H9 (cell line): ENCODE measurements around the gene DUS2. TPM values are rescaled to one million over a fixed set of nuclear protein-coding genes. Genes with fewer than 3 reads are reported as not detected.
"Not testable (repeated sequence)": the region's sequence is repeated elsewhere in the genome, so short reads cannot be mapped to it uniquely, and the experiment has no call there.

Source experiments
- DNase-seq: peaks from one replicate; pipeline ENCODE4 v3.0.0-alpha.2; 2017
- H2AFZ ChIP-seq: one replicate; pipeline ENCODE4 v1.6.1; 2013; ENCODE audit warnings: mild to moderate bottlenecking, low read length, control low read depth, moderate library complexity
- H2AK5ac ChIP-seq: 2 replicates; pipeline ENCODE4 v1.6.1; 2013; ENCODE audit warnings: low read length, control low read depth, mixed read lengths; ENCODE audit not compliant: insufficient read length
- H2BK120ac ChIP-seq: one replicate; pipeline ENCODE4 v1.6.1; 2013; ENCODE audit warnings: low read depth, mild to moderate bottlenecking, low read length, control low read depth, inconsistent platforms; ENCODE audit not compliant: poor library complexity, severe bottlenecking
- H2BK12ac ChIP-seq: 2 replicates; pipeline ENCODE4 v1.6.1; 2013; ENCODE audit warnings: low read length, control low read depth, mixed read lengths, low read depth; ENCODE audit not compliant: insufficient read length
- H2BK15ac ChIP-seq: 2 replicates; pipeline ENCODE4 v1.6.1; 2013; ENCODE audit warnings: low read depth, low read length, control low read depth
- H2BK20ac ChIP-seq: one replicate; pipeline ENCODE4 v1.6.1; 2013; ENCODE audit warnings: low read depth, mild to moderate bottlenecking, low read length, control low read depth, inconsistent platforms; ENCODE audit not compliant: poor library complexity, severe bottlenecking
- H2BK5ac ChIP-seq: 2 replicates; pipeline ENCODE4 v1.6.1; 2013; ENCODE audit warnings: low read length, control low read depth, mixed read lengths; ENCODE audit not compliant: insufficient read length
- H3K14ac ChIP-seq: 2 replicates; pipeline ENCODE4 v1.6.1; 2013; ENCODE audit warnings: low read length, control low read depth; ENCODE audit not compliant: insufficient read depth
- H3K18ac ChIP-seq: 2 replicates; pipeline ENCODE4 v1.6.1; 2013; ENCODE audit warnings: low read depth, mild to moderate bottlenecking, mixed read lengths, low read length, control low read depth; ENCODE audit not compliant: insufficient read length
- H3K23ac ChIP-seq: 2 replicates; pipeline ENCODE4 v1.6.1; 2013; ENCODE audit warnings: low read length, control low read depth, mixed read lengths, low read depth; ENCODE audit not compliant: insufficient read length
- H3K23me2 ChIP-seq: 2 replicates; pipeline ENCODE4 v1.6.1; 2013; ENCODE audit warnings: low read depth, mild to moderate bottlenecking, mixed read lengths, low read length, control low read depth; ENCODE audit not compliant: insufficient read length, poor library complexity, severe bottlenecking
- H3K27ac ChIP-seq: 2 replicates; pipeline ENCODE4 v1.5.1; 2013; ENCODE audit warnings: low read length, control low read depth, mixed read lengths, low read depth; ENCODE audit not compliant: insufficient read length
- H3K27me3 ChIP-seq: 2 replicates; pipeline ENCODE4 v1.6.1; 2013; ENCODE audit warnings: low read length, control low read depth, inconsistent platforms; ENCODE audit not compliant: insufficient read depth
- H3K4ac ChIP-seq: 2 replicates; pipeline ENCODE4 v1.6.1; 2013; ENCODE audit warnings: low read depth, mild to moderate bottlenecking, control low read depth, inconsistent platforms, low read length, moderate library complexity
- H3K4me1 ChIP-seq: 2 replicates; pipeline ENCODE4 v1.6.1; 2013; ENCODE audit warnings: low read length, control low read depth, inconsistent platforms; ENCODE audit not compliant: insufficient read depth
- H3K4me2 ChIP-seq: 2 replicates; pipeline ENCODE4 v1.6.1; 2013; ENCODE audit warnings: low read length, control low read depth, mixed read lengths; ENCODE audit not compliant: insufficient read length, insufficient read depth
- H3K56ac ChIP-seq: 2 replicates; pipeline ENCODE4 v1.6.1; 2013; ENCODE audit warnings: low read depth, mild to moderate bottlenecking, mixed read lengths, low read length, control low read depth; ENCODE audit not compliant: insufficient read length
- H3K79me1 ChIP-seq: 2 replicates; pipeline ENCODE4 v1.6.1; 2013; ENCODE audit warnings: low read depth, mild to moderate bottlenecking, moderate library complexity, low read length, control low read depth, inconsistent platforms; ENCODE audit not compliant: insufficient read depth, poor library complexity, severe bottlenecking
- H3K79me2 ChIP-seq: 2 replicates; pipeline ENCODE4 v1.6.1; 2013; ENCODE audit warnings: low read length, control low read depth, inconsistent platforms; ENCODE audit not compliant: insufficient read depth
- H3K9ac ChIP-seq: 2 replicates; pipeline ENCODE4 v1.6.1; 2013; ENCODE audit warnings: low read length, control low read depth, mixed read lengths; ENCODE audit not compliant: insufficient read length; ENCODE audit errors: extremely low read depth
- H3K9me3 ChIP-seq: one replicate; pipeline ENCODE4 v1.6.1; 2013; ENCODE audit warnings: low read depth, low read length, inconsistent platforms; ENCODE audit not compliant: control insufficient read depth
- H3T11ph ChIP-seq: one replicate; pipeline ENCODE4 v1.6.1; 2013; ENCODE audit warnings: mild to moderate bottlenecking, low read length, control low read depth, inconsistent platforms
- H4K20me1 ChIP-seq: one replicate; pipeline ENCODE4 v1.6.1; 2013; ENCODE audit not compliant: control insufficient read depth, insufficient read length, insufficient read depth
- H4K5ac ChIP-seq: 2 replicates; pipeline ENCODE4 v1.6.1; 2013; ENCODE audit warnings: low read depth, mild to moderate bottlenecking, mixed read lengths, low read length, control low read depth; ENCODE audit not compliant: insufficient read length
- H4K8ac ChIP-seq: replicated peaks from 2 replicates; pipeline ENCODE4 v1.6.1; 2013; ENCODE audit warnings: low read length, control low read depth, mixed read lengths, low read depth; ENCODE audit not compliant: insufficient read length
- H4K91ac ChIP-seq: 2 replicates; pipeline ENCODE4 v1.6.1; 2013; ENCODE audit warnings: low read depth, mild to moderate bottlenecking, moderate library complexity, mixed read lengths, low read length, control low read depth; ENCODE audit not compliant: insufficient read length
- H3K27ac Mint-ChIP-seq, 3 experiments: 2 replicates in 2 of 3; 3 replicates in 1 of 3; pipeline ENCODE4 v1.8.0; 2020 to 2021; ENCODE audit warnings: mixed read lengths in 3 of 3, mild to moderate bottlenecking in 1 of 3, moderate library complexity in 1 of 3
- H3K27me3 Mint-ChIP-seq: 2 replicates; pipeline ENCODE4 v1.8.0; 2021; ENCODE audit warnings: low read depth, mild to moderate bottlenecking, moderate library complexity, mixed read lengths
- H3K36me3 Mint-ChIP-seq, 3 experiments: 2 replicates in 2 of 3; 3 replicates in 1 of 3; pipeline ENCODE4 v1.8.0; 2020 to 2021; ENCODE audit warnings: low read depth in 3 of 3, mixed read lengths in 3 of 3; ENCODE audit not compliant: insufficient read depth in 1 of 3
- H3K4me1 Mint-ChIP-seq, 2 experiments: 2 replicates each; pipeline ENCODE4 v1.8.0; 2020; ENCODE audit warnings: mixed read lengths in 2 of 2
- H3K4me3 Mint-ChIP-seq, 2 experiments: 2 replicates in 1 of 2; 3 replicates in 1 of 2; pipeline ENCODE4 v1.8.0; 2020 to 2021; ENCODE audit warnings: mild to moderate bottlenecking in 2 of 2, mixed read lengths in 2 of 2, moderate library complexity in 1 of 2
- H3K9me3 Mint-ChIP-seq, 2 experiments: 2 replicates in 1 of 2; 3 replicates in 1 of 2; pipeline ENCODE4 v1.8.0; 2020; ENCODE audit warnings: mild to moderate bottlenecking in 2 of 2, mixed read lengths in 2 of 2, moderate library complexity in 1 of 2
- CTCF ChIP-seq: fragments of 200-600 bp; sonication (generic); conservative IDR thresholded peaks from 3 replicates; pipeline ENCODE4 v1.8.0; 2021; ENCODE audit warnings: antibody characterized with exemption, mild to moderate bottlenecking
- WGBS: extraction: QIAGEN DNeasy Blood & Tissue Kit; methylation state at CpG from one replicate; pipeline ENCODE4 v1.1.7; 2013; ENCODE audit warnings: missing lambda C conversion rate, low lambda C conversion rate, mixed read lengths; ENCODE audit not compliant: insufficient read length; ENCODE audit errors: extremely low coverage; 5-methylcytosine and 5-hydroxymethylcytosine counted together
- total RNA-seq: library from RNA; stranded (reverse); gene quantifications from 2 replicates; pipeline ENCODE4 v1.2.1, GENCODE V29; 2021

The DUS2 gene
- total RNA-seq, 1 experiment from 2014 or later = 28.5 TPM

- DNase-seq = no peak
- H3K18ac ChIP-seq = no peak overlapping the region
- Mint-ChIP-seq H3K4me1 (peaks cover 5 to 11% of the 10 kb centered on the region in 2 experiments; a peak in 3 of 4 replicates), H3K9me3 (peaks cover 20 to 22% of the 10 kb centered on the region in 2 experiments), H3K4me3 (no peak overlapping the region), H3K36me3 (peaks cover 12 to 24% (median 16%) of the 10 kb centered on the region in 3 experiments), H3K27me3 (no peaks in the 10 kb centered on the region; the same call in 1 of the 2 replicates), H3K27ac (no peak overlapping the region; a peak in 1 of 7 replicates)
- no peaks in the 10 kb centered on the region for H4K20me1 ChIP-seq
- H4K8ac ChIP-seq = no peak overlapping the region
- no peak overlapping the region for H2BK15ac ChIP-seq
- H2BK20ac ChIP-seq = no peak overlapping the region
- no CpG with 5 or more reads among the region's 12 CpGs for WGBS
- no peak overlapping the region for H3K14ac ChIP-seq
- no peak overlapping the region for H3T11ph ChIP-seq
- no peak overlapping the region for H3K23ac ChIP-seq
- H2BK120ac ChIP-seq = no peak overlapping the region
- H3K79me1 ChIP-seq = peaks cover 12% of the 10 kb centered on the region
- no peak overlapping the region for H3K4me2 ChIP-seq
- no peak overlapping the region for H2BK12ac ChIP-seq
- no peak overlapping the region for H2AK5ac ChIP-seq
- H3K9ac ChIP-seq = no peak overlapping the region
- H3K4me1 ChIP-seq = no peaks in the 10 kb centered on the region; the same call in 1 of the 2 replicates
- H3K4ac ChIP-seq = no peak overlapping the region
- H3K9me3 ChIP-seq = no peaks in the 10 kb centered on the region
- no peak overlapping the region for H2BK5ac ChIP-seq
- H3K27ac ChIP-seq = no peak overlapping the region
- no peak for TF ChIP-seq CTCF
- H4K5ac ChIP-seq = no peak overlapping the region
- H3K79me2 ChIP-seq = peaks cover 7% of the 10 kb centered on the region; the same call in 1 of the 2 replicates
- H3K56ac ChIP-seq = no peak overlapping the region
- no peak overlapping the region for H4K91ac ChIP-seq
- no peak overlapping the region for H2AFZ ChIP-seq
- no peaks in the 10 kb centered on the region for H3K23me2 ChIP-seq
- no peaks in the 10 kb centered on the region; the same call in 1 of the 2 replicates for H3K27me3 ChIP-seq
Observed at GRCh38 chr16:68113765-68114240, 90.7 kb downstream of the DUS2 start.

DNA sequence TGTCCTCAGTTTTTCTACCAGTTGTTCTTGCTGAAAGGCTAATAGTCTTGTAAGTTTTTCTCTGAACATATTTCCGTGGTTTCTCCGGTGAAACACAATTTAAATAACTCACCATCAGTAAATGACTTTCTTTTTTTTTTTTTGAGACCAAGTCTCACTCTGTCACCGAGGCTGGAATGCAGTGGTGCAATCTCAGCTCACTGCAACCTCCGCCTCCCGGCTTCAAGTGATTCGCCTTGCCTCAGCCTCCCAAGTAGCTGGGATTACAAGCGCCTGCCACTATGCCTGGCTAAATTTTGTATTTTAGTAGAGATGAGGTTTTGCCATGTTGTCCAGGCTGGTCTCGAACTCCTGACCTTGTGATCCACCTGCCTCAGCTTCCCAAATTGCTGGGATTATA, 91.9 kb downstream of the DUS2 start:
- Mint-ChIP-seq H3K9me3 (peaks cover 11% of the 10 kb centered on the region in 2 experiments), H3K27ac (peak overlapping the region in 1 of 3 experiments; percentile 76; a peak in 1 of 7 replicates), H3K36me3 (peaks cover 5 to 13% (median 9%) of the 10 kb centered on the region in 3 experiments; a peak in 6 of 7 replicates)
- not testable (repeated sequence) for H3K9me3 ChIP-seq, H3K4me3 Mint-ChIP-seq, H2BK20ac ChIP-seq, H4K8ac ChIP-seq, H3K79me2 ChIP-seq, H4K91ac ChIP-seq, H3K18ac ChIP-seq, H2BK120ac ChIP-seq, H3K9ac ChIP-seq, H3K23ac ChIP-seq, H2AFZ ChIP-seq, H3K4me2 ChIP-seq, H3K4me1 ChIP-seq, H3T11ph ChIP-seq, H2BK5ac ChIP-seq, H3K4ac ChIP-seq, H3K27me3 ChIP-seq, H3K14ac ChIP-seq, H2BK15ac ChIP-seq, H2AK5ac ChIP-seq, DNase-seq, H3K56ac ChIP-seq, H3K23me2 ChIP-seq, H3K79me1 ChIP-seq, H3K27me3 Mint-ChIP-seq, H3K27ac ChIP-seq, H4K5ac ChIP-seq, H2BK12ac ChIP-seq, H3K4me1 Mint-ChIP-seq, H4K20me1 ChIP-seq
- WGBS = no CpG with 5 or more reads among the region's 8 CpGs
